Prostate gland (tissue), 2 donors: Measurements from ENCODE around the gene ASXL2.

Experiments used
- POLR2A ChIP-seq: fragments of 450-650 bp; IDR thresholded peaks from one replicate; pipeline ENCODE4 v1.6.1; 2016; ENCODE audit warnings: antibody characterized with exemption, mild to moderate bottlenecking
- POLR2AphosphoS5 ChIP-seq: sonication (generic); formaldehyde crosslinking; IDR thresholded peaks from one replicate; pipeline ENCODE4 v1.6.1; 2017; ENCODE audit warnings: antibody characterized with exemption
- TF ChIP-seq, protein P1 (sequence below), 4 experiments: fragments of 200-600 bp in 2 of 4; fragments of 450-650 bp in 2 of 4; sonication (generic) in 2 of 4; IDR thresholded peaks; 1 replicate in 3 of 4; 2 replicates in 1 of 4; pipeline ENCODE4 v1.5.1; 2016 to 2019; ENCODE audit warnings: antibody characterized with exemption in 4 of 4, mild to moderate bottlenecking in 2 of 4, moderate library complexity in 2 of 4

GRCh38 chr2:25920786-25921415, 42.6 kb upstream of the ASXL2 start:
- TF ChIP-seq POLR2A (no peak), POLR2AphosphoS5 (no peak)
- TF ChIP-seq, protein P1, sequence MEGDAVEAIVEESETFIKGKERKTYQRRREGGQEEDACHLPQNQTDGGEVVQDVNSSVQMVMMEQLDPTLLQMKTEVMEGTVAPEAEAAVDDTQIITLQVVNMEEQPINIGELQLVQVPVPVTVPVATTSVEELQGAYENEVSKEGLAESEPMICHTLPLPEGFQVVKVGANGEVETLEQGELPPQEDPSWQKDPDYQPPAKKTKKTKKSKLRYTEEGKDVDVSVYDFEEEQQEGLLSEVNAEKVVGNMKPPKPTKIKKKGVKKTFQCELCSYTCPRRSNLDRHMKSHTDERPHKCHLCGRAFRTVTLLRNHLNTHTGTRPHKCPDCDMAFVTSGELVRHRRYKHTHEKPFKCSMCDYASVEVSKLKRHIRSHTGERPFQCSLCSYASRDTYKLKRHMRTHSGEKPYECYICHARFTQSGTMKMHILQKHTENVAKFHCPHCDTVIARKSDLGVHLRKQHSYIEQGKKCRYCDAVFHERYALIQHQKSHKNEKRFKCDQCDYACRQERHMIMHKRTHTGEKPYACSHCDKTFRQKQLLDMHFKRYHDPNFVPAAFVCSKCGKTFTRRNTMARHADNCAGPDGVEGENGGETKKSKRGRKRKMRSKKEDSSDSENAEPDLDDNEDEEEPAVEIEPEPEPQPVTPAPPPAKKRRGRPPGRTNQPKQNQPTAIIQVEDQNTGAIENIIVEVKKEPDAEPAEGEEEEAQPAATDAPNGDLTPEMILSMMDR (IDR thresholded peaks at IDR 0.05): no peak
